Prostate gland (tissue), 2 donors: ENCODE measurements around the gene MMP11. TPM values are rescaled to one million over a fixed set of nuclear protein-coding genes. Genes with fewer than 3 reads are reported as not detected.

Experiments used
- DNase-seq: peaks from one replicate; pipeline ENCODE4 v3.0.0-alpha.2; 2019; ENCODE audit warnings: low spot score
- H3K27ac ChIP-seq, 2 donors: fragments of 200-600 bp; sonication (generic); 2 replicates each; pipeline ENCODE4 v1.5.1; 2017 to 2019
- H3K27me3 ChIP-seq: fragments of 200-600 bp; sonication (generic); replicated peaks from 2 replicates; pipeline ENCODE4 v1.5.1; 2019; ENCODE audit not compliant: insufficient read depth
- H3K36me3 ChIP-seq, 2 donors: fragments of 200-600 bp; sonication (generic); 1 replicate in 1 of 2; 2 replicates in 1 of 2; pipeline versions ENCODE4 v1.5.1 to v1.8.1; 2017 to 2019
- H3K4me1 ChIP-seq: fragments of 200-600 bp; sonication (generic); replicated peaks from 2 replicates; pipeline ENCODE4 v1.5.1; 2019
- H3K4me3 ChIP-seq, 2 donors: fragments of 200-600 bp; sonication (generic); 2 replicates each; pipeline ENCODE4 v1.5.1; 2017 to 2019
- H3K9me3 ChIP-seq: fragments of 200-600 bp; sonication (generic); 2 replicates; pipeline ENCODE4 v1.5.1; 2017
- CTCF ChIP-seq, 4 experiments: fragments of 200-600 bp in 2 of 4; fragments of 450-650 bp in 2 of 4; sonication (generic) in 2 of 4; IDR thresholded peaks; 1 replicate in 3 of 4; 2 replicates in 1 of 4; pipeline ENCODE4 v1.5.1; 2016 to 2019; ENCODE audit warnings: antibody characterized with exemption in 4 of 4, mild to moderate bottlenecking in 2 of 4, moderate library complexity in 2 of 4
- POLR2A ChIP-seq: fragments of 450-650 bp; IDR thresholded peaks from one replicate; pipeline ENCODE4 v1.6.1; 2016; ENCODE audit warnings: antibody characterized with exemption, mild to moderate bottlenecking
- POLR2AphosphoS5 ChIP-seq: sonication (generic); formaldehyde crosslinking; IDR thresholded peaks from one replicate; pipeline ENCODE4 v1.6.1; 2017; ENCODE audit warnings: antibody characterized with exemption
- WGBS: methylation state at CpG from one replicate; pipeline ENCODE4 v1.1.5; 2018; 5-methylcytosine and 5-hydroxymethylcytosine counted together
- intact Hi-C: fragments of 100-400 bp; cut with DNase I; formaldehyde crosslinking; loops from one replicate; pipeline ENCODE4 v1.14.2; 2022
- total RNA-seq, 2 donors: library from RNA; depleted of rRNA; stranded (reverse); fragments of >200 nt; gene quantifications; one replicate each; pipeline ENCODE4 v1.1.0, GENCODE V29; 2016

Gene MMP11
- total RNA-seq, 2 donors from 2014 or later, result 6.3 to 26.6 TPM

GRCh38 chr22:23789121-23789520 lies 16.5 kb downstream of the MMP11 start:
- TF ChIP-seq POLR2A (no peak), POLR2AphosphoS5 (no peak), CTCF (IDR thresholded peaks at IDR 0.05) (no peak)
- 47% methylated on average over 4 of the region's 4 CpGs for WGBS
- no peak for DNase-seq
- Histone ChIP-seq H3K36me3 (no peaks in the 10 kb centered on the region), H3K9me3 (no peaks in the 10 kb centered on the region), H3K4me1 (peaks cover 6% of the 10 kb centered on the region), H3K27me3 (no peaks in the 10 kb centered on the region), H3K4me3 (no peak overlapping the region), H3K27ac (no peak overlapping the region)
- intact Hi-C loops, result loop anchor here (5.0 kb wide), 1 partner anchor 58 kb away; no protein-coding TSS in a partner anchor

- Histone ChIP-seq H3K36me3 (no peaks in the 10 kb centered on the region), H3K4me1 (peaks cover 6% of the 10 kb centered on the region), H3K4me3 (no peak overlapping the region), H3K27ac (no peak overlapping the region), H3K27me3 (no peaks in the 10 kb centered on the region), H3K9me3 (no peaks in the 10 kb centered on the region)
- WGBS, result 90% methylated on average over 4 of the region's 4 CpGs
- no peak for DNase-seq
- TF ChIP-seq POLR2AphosphoS5 (no peak), CTCF (IDR thresholded peaks at IDR 0.05) (no peak), POLR2A (no peak)
- intact Hi-C loops, result loop anchor here (5.0 kb wide), 1 partner anchor 58 kb away; no protein-coding TSS in a partner anchor
These were observed 17.0 kb downstream of the MMP11 start for GRCh38 chr22:23789638-23790037.

GRCh38 chr22:23790819-23791737 lies 18.4 kb downstream of the MMP11 start:
- intact Hi-C loops, result no loop called here
- WGBS, result 24% methylated on average over 11 of the region's 11 CpGs
- Histone ChIP-seq H3K27me3 (no peaks in the 10 kb centered on the region), H3K4me1 (peaks cover 6% of the 10 kb centered on the region), H3K27ac (peak overlapping the region in 1 of 2 donors; percentile 38), H3K4me3 (no peak overlapping the region), H3K9me3 (no peaks in the 10 kb centered on the region), H3K36me3 (no peaks in the 10 kb centered on the region)
- no peak for TF ChIP-seq CTCF (IDR thresholded peaks at IDR 0.05)
- peak; percentile 49 for TF ChIP-seq POLR2AphosphoS5
- no peak for DNase-seq

GRCh38 chr22:23791738-23792645 lies 19.3 kb downstream of the MMP11 start:
- Histone ChIP-seq H3K4me3 (no peak overlapping the region), H3K27me3 (no peaks in the 10 kb centered on the region), H3K36me3 (no peaks in the 10 kb centered on the region), H3K27ac (peak overlapping the region in 1 of 2 donors; percentile 38), H3K4me1 (peaks cover 6% of the 10 kb centered on the region), H3K9me3 (no peaks in the 10 kb centered on the region)
- TF ChIP-seq CTCF (IDR thresholded peaks at IDR 0.05) (no peak), POLR2A (no peak), POLR2AphosphoS5 (no peak)
- 75% methylated on average over 25 of the region's 25 CpGs for WGBS
- DNase-seq, result no peak
- intact Hi-C loops, result no loop called here
